ENCODE data around the gene DTX3. TPM values are rescaled to one million over a fixed set of nuclear protein-coding genes. Genes with fewer than 3 reads are reported as not detected.
"Not testable (repeated sequence)": the region's sequence is repeated elsewhere in the genome, so short reads cannot be mapped to it uniquely, and the experiment has no call there.

The DTX3 gene
- total and polyA plus RNA-seq, 7 donors, result 3.5 to 9.1 (median 4.5) TPM

DNA sequence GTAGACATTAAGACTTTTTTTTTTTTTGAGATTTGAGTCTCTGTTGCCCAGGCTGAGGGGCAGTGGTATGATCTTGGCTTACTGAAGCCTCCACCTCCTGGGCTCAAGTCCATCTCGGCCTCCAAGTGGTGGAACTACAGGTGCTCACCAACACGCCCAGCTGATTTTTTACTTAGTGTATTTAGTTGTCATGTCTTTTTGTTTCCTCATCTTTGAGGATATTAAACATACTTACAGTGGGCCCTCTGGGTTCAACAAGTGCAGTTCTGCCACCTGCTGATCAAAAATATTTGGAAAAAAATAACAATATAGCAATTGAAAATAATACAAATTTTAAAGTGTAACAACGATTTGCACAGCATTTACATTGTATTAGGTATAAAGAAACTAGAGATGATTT lies 32.7 kb downstream of the DTX3 start:
- TF ChIP-seq, protein P1, sequence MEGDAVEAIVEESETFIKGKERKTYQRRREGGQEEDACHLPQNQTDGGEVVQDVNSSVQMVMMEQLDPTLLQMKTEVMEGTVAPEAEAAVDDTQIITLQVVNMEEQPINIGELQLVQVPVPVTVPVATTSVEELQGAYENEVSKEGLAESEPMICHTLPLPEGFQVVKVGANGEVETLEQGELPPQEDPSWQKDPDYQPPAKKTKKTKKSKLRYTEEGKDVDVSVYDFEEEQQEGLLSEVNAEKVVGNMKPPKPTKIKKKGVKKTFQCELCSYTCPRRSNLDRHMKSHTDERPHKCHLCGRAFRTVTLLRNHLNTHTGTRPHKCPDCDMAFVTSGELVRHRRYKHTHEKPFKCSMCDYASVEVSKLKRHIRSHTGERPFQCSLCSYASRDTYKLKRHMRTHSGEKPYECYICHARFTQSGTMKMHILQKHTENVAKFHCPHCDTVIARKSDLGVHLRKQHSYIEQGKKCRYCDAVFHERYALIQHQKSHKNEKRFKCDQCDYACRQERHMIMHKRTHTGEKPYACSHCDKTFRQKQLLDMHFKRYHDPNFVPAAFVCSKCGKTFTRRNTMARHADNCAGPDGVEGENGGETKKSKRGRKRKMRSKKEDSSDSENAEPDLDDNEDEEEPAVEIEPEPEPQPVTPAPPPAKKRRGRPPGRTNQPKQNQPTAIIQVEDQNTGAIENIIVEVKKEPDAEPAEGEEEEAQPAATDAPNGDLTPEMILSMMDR (IDR thresholded peaks at IDR 0.05), result no peak
- Histone ChIP-seq H3K4me1 (no peaks in the 10 kb centered on the region), H3K27me3 (ENCODE audit: insufficient read depth in 3 of 3, low read length in 2 of 3) (peaks cover 0 to 2% (median 0%) of the 10 kb centered on the region in 3 donors), H3K9me3 (no peaks in the 10 kb centered on the region), H3K4me3 (no peak overlapping the region), H3K36me3 (ENCODE audit: insufficient read depth in 1 of 2, low read depth in 1 of 2) (no peaks in the 10 kb centered on the region), H3K27ac (no peak overlapping the region)
- 66 to 71% (median 69%) methylated on average over 3 of the region's 3 CpGs for WGBS, 3 donors
- intact Hi-C loops (cut with DNase I), result no loop called here
- ATAC-seq (no peak), DNase-seq (no peak)

DNA sequence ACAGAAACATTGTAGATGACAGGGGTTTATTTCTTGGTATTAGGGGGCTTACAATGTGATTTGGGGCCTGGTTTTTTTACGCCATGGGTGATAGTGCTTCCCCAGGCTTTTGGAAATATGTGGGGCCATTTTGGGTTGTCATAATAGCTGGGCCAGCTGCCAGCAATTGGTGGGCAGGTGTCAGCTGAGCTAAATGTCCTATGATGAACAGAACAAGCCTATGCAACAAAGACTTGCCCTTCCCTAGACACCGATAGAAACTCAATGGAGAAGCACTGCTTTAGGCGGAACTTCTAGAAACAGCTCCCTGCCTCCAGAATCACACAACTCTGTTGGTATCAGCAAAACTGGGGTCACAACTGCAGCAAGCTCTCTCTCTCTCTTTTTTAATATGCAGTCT lies 33.5 kb downstream of the DTX3 start:
- 87 to 92% (median 89%) methylated on average over 3 of the region's 3 CpGs for WGBS, 3 donors
- DNase-seq, result no peak

DNA sequence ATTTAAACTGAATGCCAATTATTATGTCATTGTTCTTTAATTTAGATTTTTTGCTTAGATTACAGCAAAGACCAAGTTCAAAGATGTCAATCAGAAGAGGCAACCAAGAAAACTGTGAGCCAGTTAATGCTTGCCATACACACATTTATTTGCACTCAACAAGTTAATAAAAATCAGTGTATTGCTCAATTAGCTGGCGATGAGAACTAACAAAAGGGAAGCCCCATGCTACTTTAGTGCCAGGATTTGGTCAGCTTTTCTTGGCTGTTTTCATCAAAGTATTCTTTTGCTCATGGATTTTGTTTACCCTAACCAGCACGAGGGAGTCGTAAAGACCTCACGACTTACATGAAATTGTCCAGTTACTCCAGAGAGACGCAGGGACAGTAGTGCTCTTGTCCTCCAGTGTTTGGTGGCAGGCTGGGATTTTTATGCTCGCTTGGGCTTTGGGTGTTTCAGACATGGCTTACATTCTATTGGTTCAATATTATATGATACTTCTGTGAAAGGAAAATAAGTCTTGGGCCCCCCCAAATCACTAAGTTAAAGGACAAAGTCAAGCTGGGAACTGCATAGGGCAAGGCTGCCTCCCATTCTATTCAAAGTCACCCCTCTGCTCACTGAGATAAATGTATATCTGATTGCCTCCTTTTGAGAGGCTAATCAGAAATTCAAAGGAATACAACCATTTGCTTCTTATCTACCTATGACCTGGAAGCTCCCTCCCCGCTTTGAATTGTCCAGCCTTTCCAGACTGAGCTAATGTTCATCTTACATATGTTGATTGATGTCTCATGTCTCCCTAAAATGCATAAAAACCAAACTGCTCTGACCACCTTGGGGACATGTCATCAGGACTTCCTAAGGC lies 35.8 kb downstream of the DTX3 start:
- 49 to 58% (median 55%) methylated on average over 7 of the region's 7 CpGs for WGBS, 3 donors
- peaks cover 0 to 5% (median 2%) of the 10 kb centered on the region in 3 donors for H3K27me3 ChIP-seq (ENCODE audit: insufficient read depth in 3 of 3, low read length in 2 of 3)
- ATAC-seq, result no peak
- no peaks in the 10 kb centered on the region for H3K9me3 ChIP-seq
- no peak overlapping the region for H3K4me3 ChIP-seq
- TF ChIP-seq, protein P1 (IDR thresholded peaks at IDR 0.05), result no peak
- DNase-seq, result no peak
- H3K27ac ChIP-seq, result no peak overlapping the region
- intact Hi-C loops (cut with DNase I), result no loop called here
- no peaks in the 10 kb centered on the region for H3K36me3 ChIP-seq (ENCODE audit: insufficient read depth in 1 of 2, low read depth in 1 of 2)
- no peaks in the 10 kb centered on the region for H3K4me1 ChIP-seq

More for the DNA sequence above, 33.5 kb downstream of the DTX3 start:
- Histone ChIP-seq H3K4me1 (no peaks in the 10 kb centered on the region), H3K27ac (no peak overlapping the region), H3K36me3 (ENCODE audit: insufficient read depth in 1 of 2, low read depth in 1 of 2) (no peaks in the 10 kb centered on the region), H3K27me3 (ENCODE audit: insufficient read depth in 3 of 3, low read length in 2 of 3) (peaks cover 0 to 2% (median 0%) of the 10 kb centered on the region in 3 donors), H3K4me3 (no peak overlapping the region), H3K9me3 (no peaks in the 10 kb centered on the region)
- intact Hi-C loops (cut with DNase I), result no loop called here
- no peak for ATAC-seq
- TF ChIP-seq, protein P1 (IDR thresholded peaks at IDR 0.05), result no peak

DNA sequence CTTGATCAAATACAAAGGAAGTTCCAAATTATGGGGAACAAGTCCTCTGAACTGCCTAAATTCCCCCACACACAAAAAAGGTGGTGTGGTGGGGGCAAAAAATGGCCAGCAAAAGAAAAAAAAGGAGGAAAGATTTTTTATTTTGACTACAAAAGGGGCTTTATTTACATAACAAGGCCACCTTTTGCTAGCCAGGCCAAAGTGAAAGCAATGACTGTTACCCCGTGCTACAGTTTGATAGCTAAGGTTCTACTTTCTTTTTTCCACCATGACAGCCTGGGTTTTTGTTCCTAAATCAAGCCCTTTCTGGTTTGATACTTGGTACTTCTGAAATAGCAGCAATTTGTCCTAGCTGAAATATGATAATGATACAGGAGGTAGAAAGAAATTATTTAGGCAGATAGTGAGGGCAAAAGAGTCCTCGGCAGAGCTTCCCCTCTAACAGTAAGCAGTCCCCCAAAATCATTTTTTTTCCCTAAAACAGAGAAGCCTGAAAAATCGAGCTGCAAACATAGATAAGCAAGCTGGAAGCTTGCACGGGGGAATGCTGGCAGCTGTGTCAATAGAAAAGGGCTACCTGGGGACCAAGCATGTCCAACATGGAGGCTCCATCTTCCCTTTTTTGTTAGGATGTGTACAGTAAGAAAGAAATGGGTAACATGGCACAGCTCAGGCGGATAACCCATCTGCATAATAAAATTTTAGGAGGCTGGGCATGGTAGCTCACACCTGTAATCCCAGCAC lies 37.2 kb downstream of the DTX3 start:
- DNase-seq (no peak), ATAC-seq (no peak)
- 48 to 57% (median 56%) methylated on average over 5 of the region's 5 CpGs for WGBS, 3 donors
- TF ChIP-seq, protein P1 (IDR thresholded peaks at IDR 0.05), result no peak
- Histone ChIP-seq H3K27ac (no peak overlapping the region), H3K36me3 (ENCODE audit: insufficient read depth in 1 of 2, low read depth in 1 of 2) (no peaks in the 10 kb centered on the region), H3K4me3 (no peak overlapping the region), H3K4me1 (no peaks in the 10 kb centered on the region), H3K9me3 (no peaks in the 10 kb centered on the region), H3K27me3 (ENCODE audit: insufficient read depth in 3 of 3, low read length in 2 of 3) (peaks cover 0 to 11% (median 2%) of the 10 kb centered on the region in 3 donors)
- intact Hi-C loops (cut with DNase I), result no loop called here

DNA sequence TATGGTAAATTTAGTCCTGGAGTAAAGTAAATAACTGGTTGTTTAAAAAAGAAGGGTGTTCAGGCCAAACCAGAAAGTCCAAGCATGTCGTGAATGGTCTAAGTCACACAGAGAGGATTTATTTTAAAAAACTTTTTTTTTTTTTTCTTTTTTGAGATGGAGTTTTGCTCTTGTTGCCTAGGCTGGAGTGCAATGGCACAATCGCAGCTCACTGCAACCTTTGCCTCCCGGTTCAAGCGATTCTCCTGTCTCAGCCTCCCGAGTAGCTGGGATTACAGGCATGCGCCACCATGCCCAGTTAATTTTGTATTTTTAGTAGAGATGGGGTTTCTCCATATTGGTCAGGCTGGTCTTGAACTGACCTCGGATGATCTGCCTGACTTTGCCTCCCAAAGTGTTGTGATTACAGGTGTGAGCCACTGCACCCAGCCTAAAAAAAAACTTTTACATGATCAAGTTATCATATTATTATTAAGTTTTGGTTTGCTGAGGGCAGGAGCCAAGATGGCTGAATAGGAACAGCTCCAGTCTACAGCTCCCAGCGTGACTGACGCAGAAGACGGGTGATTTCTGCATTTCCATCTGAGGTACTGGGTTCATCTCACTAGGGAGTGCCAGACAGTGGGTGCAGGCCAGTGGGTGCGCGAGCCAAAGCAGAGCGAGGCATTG lies 41.5 kb downstream of the DTX3 start:
- intact Hi-C loops (cut with DNase I); ATAC-seq; DNase-seq; H3K4me3 ChIP-seq; H3K9me3 ChIP-seq; H3K4me1 ChIP-seq; H3K27ac ChIP-seq; H3K36me3 ChIP-seq (ENCODE audit: insufficient read depth in 1 of 2, low read depth in 1 of 2): not testable (repeated sequence)
- H3K27me3 ChIP-seq (ENCODE audit: insufficient read depth in 3 of 3, low read length in 2 of 3), result peaks cover 0 to 11% (median 2%) of the 10 kb centered on the region in 3 donors
- WGBS, 3 donors, result 72 to 77% (median 77%) methylated on average over 11 to 13 of the region's 13 CpGs

DNA sequence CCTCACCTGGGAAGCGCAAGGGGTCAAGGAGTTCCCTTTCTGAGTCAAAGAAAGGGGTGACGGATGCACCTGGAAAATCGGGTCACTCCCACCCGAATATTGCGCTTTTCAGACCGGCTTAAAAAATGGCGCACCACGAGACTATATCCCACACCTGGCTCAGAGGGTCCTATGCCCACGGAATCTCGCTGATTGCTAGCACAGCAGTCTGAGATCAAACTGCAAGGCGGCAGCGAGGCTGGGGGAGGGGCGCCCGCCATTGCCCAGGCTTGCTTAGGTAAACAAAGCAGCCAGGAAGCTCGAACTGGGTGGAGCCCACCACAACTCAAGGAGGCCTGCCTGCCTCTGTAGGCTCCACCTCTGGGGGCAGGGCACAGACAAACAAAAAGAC lies 42.0 kb downstream of the DTX3 start:
- H3K4me1 ChIP-seq; DNase-seq; H3K4me3 ChIP-seq; H3K9me3 ChIP-seq; intact Hi-C loops (cut with DNase I); ATAC-seq; H3K36me3 ChIP-seq (ENCODE audit: insufficient read depth in 1 of 2, low read depth in 1 of 2); H3K27ac ChIP-seq: not testable (repeated sequence)
- WGBS, 3 donors, result 89 to 100% (median 90%) methylated on average over 2 to 10 of the region's 15 CpGs
- H3K27me3 ChIP-seq (ENCODE audit: insufficient read depth in 3 of 3, low read length in 2 of 3), result peaks cover 0 to 11% (median under 1%) of the 10 kb centered on the region in 3 donors

All from psoas muscle (tissue), 8 donors.